Globus pallidus (tissue), 1 donor: ENCODE data around the gene UAP1L1.

Experiments used
- DNase-seq: peaks from one replicate; pipeline ENCODE4 v3.0.0-alpha.2; 2015; ENCODE audit warnings: low spot score

UAP1L1 gene

DNA sequence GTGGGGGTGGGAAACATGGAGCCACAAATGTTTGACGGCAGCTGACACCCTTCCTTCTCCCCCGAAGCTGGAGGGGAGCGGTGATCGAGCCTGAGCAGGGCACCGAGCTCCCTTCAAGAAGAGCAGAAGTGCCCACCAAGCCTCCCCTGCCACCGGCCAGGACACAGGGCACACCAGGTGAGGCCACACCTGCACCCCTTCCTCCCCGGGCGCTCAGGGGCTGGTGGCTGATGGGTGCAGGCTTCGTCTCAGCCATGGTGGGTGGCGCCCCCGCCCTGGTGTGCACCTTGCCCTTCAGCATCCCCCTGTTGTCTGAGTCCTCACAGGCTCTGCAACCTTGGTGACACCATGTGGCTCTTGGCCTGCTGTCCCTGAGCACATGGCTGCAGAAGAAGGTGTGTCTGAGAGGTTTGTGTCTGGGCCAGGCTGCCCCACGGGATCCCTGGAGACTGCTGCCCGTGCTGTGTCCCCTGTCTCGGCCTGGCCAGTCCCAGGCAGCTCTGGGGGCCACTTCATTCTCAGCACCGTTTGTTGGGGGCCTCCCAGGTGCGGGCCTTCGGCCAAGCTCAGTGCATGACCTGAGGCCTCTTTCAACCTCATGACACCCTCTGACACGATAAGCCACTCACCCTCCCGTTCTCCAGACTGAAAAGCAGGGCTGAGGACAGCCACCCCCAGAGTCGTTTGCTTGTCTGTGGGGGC, 20.6 kb downstream of the UAP1L1 start:
- DNase-seq = no peak

DNA sequence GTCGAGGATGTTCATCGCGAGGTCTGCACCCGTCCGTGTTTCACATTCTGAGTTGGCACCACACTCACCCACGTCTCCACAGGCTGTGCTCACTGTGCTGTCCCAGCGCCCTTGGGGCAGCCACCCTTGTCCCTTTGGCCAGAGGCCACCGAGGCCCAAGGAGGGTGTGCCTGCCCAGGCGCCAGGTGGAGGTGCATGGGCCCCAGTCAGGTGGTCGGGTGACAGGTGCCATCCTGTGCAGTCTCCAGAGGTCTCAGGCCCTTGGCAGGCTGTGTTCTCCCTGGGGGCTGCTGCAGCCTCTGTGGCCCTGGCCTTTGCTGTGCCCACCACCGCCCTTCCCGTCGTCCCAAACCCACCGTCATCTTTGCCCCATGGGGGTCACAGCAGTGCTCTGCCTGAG, 21.9 kb downstream of the UAP1L1 start:
- no peak for DNase-seq

- DNase-seq = no peak
These were observed 26.1 kb downstream of the UAP1L1 start for GRCh38 chr9:137103206-137103999.

GRCh38 chr9:137105814-137106661, 28.7 kb downstream of the UAP1L1 start:
- no peak for DNase-seq

DNA sequence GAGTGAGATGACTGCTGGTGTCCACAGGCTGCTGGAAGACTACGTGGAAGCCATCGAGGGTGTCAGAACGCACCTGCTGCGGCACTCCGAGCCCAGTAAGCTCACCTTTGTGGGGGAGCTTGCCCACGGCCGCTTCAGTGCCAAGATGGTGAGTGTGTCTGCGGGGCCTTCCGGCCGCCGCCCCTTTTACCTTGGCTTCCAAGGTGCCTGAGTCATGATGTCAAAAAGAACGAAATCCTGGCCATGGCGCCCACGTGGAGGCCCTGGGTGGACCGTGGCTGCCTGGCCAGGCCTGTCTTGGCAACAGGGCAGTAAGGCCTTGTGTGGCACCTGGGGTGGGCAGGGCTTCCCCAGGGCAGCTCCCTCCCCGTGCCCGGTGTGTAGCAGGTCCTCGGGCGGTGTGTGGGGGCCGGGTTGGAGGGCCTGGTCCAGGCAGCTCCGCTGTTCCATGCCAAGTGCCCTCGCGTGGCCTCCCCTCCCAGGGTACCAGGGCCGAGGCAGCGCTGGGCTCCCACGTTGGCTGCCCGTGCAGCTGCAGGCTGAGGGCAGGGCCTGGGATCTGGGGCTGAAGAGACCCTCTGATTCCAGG, 29.4 kb downstream of the UAP1L1 start:
- DNase-seq = no peak

- DNase-seq = no peak
These were observed 30.1 kb downstream of the UAP1L1 start for GRCh38 chr9:137107312-137107921.

DNA sequence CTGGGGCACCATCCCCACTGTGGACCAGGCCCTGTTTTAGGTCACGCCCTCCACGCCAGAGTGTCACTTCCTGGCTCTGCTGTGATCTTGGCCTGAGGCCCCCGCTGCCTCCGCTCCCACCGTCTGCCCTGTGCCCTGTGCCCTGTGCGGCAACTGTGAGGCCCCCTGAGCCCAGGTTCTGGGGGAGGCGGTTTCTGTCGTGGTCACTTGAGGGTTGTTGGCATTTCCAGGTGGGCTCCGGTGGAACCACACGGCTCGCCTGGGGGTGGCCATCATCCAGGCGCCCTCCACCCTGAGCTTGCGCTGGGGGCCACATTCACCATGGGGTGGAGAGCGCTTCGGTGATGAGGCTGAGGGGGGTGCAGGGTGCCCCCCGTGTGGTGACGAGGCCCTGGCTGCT, 30.7 kb downstream of the UAP1L1 start:
- DNase-seq = no peak

- DNase-seq = no peak
These were observed 31.4 kb downstream of the UAP1L1 start for GRCh38 chr9:137108608-137109249.

DNA sequence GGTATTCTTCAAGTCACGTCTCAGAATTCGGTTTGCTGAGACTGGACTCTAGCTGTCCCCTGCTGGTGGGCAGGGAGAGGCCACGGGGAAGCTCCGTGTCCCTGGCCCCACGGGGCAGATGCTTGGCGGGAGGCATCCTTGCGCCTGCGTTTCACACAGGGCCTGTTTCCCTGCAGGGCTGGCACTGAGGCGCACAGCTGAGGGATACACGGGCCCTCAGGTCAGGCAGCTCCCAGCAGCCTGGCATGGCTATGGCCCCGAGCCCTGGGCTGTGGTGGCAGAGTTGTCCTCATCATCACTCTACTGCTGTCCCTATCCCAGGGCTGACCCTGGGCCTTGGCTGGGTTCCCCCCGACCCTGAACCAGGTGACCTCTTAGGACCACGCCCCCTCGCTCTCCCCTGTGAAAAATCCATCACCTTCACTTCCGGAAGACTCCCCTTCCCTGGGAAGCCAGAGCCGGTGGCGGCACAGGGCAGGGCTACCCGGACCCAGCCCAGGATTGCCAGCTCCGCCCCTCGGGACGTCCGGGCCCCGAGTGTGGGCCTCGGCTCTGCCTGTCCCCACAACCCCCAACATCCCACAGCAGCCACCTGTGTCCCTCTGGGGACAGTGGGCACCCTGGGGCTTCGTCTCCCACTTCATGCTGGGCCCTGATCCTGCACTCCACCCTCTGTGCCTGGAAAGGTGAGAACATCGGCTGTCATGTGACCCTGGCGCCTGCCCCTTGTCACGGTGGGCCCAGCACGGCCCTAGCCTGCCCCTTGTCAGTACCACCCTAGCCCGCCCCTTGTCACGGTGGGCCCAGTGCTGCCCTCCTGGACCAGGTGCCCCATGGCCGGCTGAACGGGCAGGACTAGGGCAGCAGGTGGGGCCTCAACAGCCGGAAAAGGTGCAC, 32.2 kb downstream of the UAP1L1 start:
- no peak for DNase-seq

DNA sequence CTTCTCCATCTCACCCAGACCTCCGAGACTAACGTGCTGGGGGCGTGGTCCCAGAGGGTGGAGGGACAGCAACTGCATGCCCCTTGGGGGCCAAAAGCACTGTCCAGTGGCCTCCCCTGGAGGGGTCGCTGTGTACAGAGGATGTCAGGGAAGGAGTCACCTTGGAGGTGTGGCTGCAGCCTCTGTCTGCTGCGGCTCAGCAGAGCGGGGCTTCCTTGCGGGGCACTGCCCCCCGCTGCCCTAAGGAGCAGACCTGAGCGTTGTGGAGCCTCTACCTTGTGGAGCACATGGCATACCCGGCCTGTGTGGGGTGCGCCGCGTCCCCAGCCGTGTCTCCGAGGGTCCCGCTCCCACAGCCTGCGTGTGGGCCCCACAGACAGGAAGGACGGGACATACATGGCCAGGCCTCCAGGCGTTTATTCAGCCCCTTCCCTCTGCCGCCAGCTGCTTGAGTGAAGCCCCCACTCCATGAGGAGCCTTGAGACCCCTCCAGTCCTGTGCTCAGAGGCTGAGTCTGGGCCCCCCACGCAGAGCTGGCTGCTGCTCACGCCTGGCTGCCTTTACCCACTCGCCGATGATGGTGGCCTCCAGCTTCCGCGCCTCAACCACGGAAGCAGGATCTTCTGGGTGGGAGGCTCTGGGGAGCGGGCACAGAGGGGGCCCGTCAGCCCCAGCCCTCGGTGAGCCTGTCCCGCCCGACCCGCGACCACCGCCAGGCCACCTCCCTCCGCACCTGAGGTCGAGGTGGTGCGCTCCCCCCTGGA, 33.0 kb downstream of the UAP1L1 start:
- no peak for DNase-seq

DNA sequence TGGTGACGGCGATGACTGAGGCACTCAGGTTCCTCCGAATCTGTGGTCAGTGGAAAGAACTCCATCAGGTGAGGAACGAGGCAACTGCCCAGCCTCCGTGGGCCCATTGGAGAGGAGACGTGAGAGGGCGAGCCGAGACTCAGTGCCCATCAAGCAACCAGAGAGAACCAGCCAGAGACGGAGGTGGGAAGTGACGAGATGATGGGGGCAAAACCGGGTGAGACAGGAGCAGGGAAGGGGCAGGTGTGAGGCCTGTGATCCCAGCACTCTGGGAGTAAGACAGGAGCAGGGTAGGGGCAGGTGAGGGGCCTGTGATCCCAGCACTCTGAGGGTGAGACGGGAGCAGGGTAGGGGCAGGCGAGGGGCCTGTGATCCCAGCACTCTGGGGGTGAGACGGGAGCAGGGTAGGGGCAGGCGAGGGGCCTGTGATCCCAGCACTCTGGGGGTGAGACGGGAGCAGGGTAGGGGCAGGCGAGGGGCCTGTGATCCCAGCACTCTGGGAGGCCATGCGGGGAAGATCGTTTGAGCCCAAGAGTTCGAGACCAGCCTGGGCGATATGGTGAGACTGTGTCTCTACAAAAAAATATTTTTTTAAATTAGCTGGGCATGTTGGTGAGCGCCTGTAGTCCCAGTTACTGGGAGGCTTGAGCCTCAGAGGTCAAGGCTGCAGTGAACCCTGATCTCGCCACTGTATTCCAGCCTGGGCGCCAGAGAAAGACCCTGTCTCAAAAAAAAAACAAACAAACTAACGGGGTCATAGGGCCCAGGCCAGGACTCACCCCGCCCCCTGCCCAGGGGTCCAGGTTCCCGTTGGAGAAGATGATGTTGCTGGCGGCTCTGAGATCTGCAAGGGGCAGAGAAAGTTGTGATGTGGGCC, 33.8 kb downstream of the UAP1L1 start:
- no peak for DNase-seq

- no peak for DNase-seq
These were observed 34.7 kb downstream of the UAP1L1 start for GRCh38 chr9:137111788-137112563.

GRCh38 chr9:137112564-137113384, 35.5 kb downstream of the UAP1L1 start:
- no peak for DNase-seq

GRCh38 chr9:137113385-137114159, 36.3 kb downstream of the UAP1L1 start:
- no peak for DNase-seq

- no peak for DNase-seq
These were observed 36.9 kb downstream of the UAP1L1 start for GRCh38 chr9:137114220-137114612.
